CD4-positive, alpha-beta memory T cell (primary cell): ENCODE measurements around the gene INPP5A. TPM values are rescaled to one million over a fixed set of nuclear protein-coding genes. Genes with fewer than 3 reads are reported as not detected.
A peak's percentile ranks its signal among the peaks of the same experiment; 100 is the strongest.

Experiments used
- CTCF ChIA-PET: fragments of 350-600 bp; sonication (Branson Sonifier 250); formaldehyde crosslinking; loops from one replicate; lab custom pipeline; 2021; ENCODE audit warnings: inconsistent platforms; ENCODE audit not compliant: partially characterized antibody; lab: Charles Lee
- POLR2A ChIA-PET: fragments of 350-600 bp; sonication (Branson Sonifier 250); formaldehyde crosslinking; loops from one replicate; lab custom pipeline; 2021; ENCODE audit not compliant: partially characterized antibody; lab: Charles Lee
- DNase-seq, 5 donors: peaks; one replicate each; pipeline versions ENCODE4 v3.0.0 to v3.0.0-alpha.2; 2020 to 2022; ENCODE audit warnings: mixed read lengths in 1 of 5
- H3K27ac ChIP-seq: one replicate; pipeline ENCODE4 v1.7.0; 2013; ENCODE audit warnings: low read depth, low read length
- H3K27me3 ChIP-seq: 2 replicates; pipeline ENCODE4 v1.7.0; 2013; ENCODE audit warnings: mild to moderate bottlenecking, low read length, moderate library complexity; ENCODE audit not compliant: insufficient read depth
- H3K36me3 ChIP-seq: 2 replicates; pipeline ENCODE4 v1.7.0; 2013; ENCODE audit warnings: mild to moderate bottlenecking, low read length, moderate library complexity; ENCODE audit not compliant: insufficient read depth
- H3K4me1 ChIP-seq: 2 replicates; pipeline ENCODE4 v1.7.0; 2013; ENCODE audit warnings: mild to moderate bottlenecking, low read length, moderate library complexity; ENCODE audit not compliant: insufficient read depth
- H3K4me3 ChIP-seq, 2 donors: one replicate each; pipeline ENCODE4 v1.7.0; 2013; ENCODE audit warnings: low read length in 2 of 2, mild to moderate bottlenecking in 1 of 2
- H3K9me3 ChIP-seq, 2 donors: one replicate each; pipeline ENCODE4 v1.7.0; 2013; ENCODE audit warnings: low read length in 2 of 2, control low read depth in 1 of 2; ENCODE audit not compliant: control insufficient read depth in 1 of 2
- H3K27ac Mint-ChIP-seq, 7 donors: one replicate each; pipeline ENCODE4 v1.8.0; 2020 to 2021; ENCODE audit warnings: mixed read lengths in 7 of 7, mild to moderate bottlenecking in 6 of 7, inconsistent platforms in 3 of 7, moderate library complexity in 3 of 7
- H3K27me3 Mint-ChIP-seq, 2 donors: one replicate each; pipeline ENCODE4 v1.8.0; 2020 to 2021; ENCODE audit warnings: mixed read lengths in 2 of 2
- H3K36me3 Mint-ChIP-seq, 2 donors: one replicate each; pipeline ENCODE4 v1.8.0; 2020 to 2021; ENCODE audit warnings: mixed read lengths in 2 of 2, inconsistent platforms in 1 of 2, mild to moderate bottlenecking in 1 of 2
- H3K4me1 Mint-ChIP-seq, 4 donors: one replicate each; pipeline ENCODE4 v1.8.0; 2020 to 2021; ENCODE audit warnings: mixed read lengths in 4 of 4, mild to moderate bottlenecking in 1 of 4
- H3K4me3 Mint-ChIP-seq, 8 donors: one replicate each; pipeline ENCODE4 v1.8.0; 2020 to 2021; ENCODE audit warnings: mixed read lengths in 8 of 8, mild to moderate bottlenecking in 7 of 8, moderate library complexity in 6 of 8, inconsistent platforms in 3 of 8
- H3K9me3 Mint-ChIP-seq, 8 donors: one replicate each; pipeline ENCODE4 v1.8.0; 2020 to 2021; ENCODE audit warnings: mixed read lengths in 8 of 8, mild to moderate bottlenecking in 5 of 8, inconsistent platforms in 3 of 8, moderate library complexity in 1 of 8
- intact Hi-C: fragments of 100-400 bp; cut with micrococcal nuclease; formaldehyde crosslinking; loops from one replicate; pipeline ENCODE4 v1.15.1; 2023
- polyA plus RNA-seq, 2 donors: library from polyadenylated mRNA; unstranded; fragments of 300-500 nt; fragmentation: Illumina TruSeq; gene quantifications; one replicate each; pipeline ENCODE4 v1.2.3, GENCODE V29; 2021
- total RNA-seq, 2 experiments: library from RNA; stranded (reverse); gene quantifications; one replicate each; pipeline ENCODE4 v1.2.3, GENCODE V29; 2021

INPP5A gene
- total and polyA plus RNA-seq, 4 experiments from 2014 or later: 0.61 to 19.3 (median 10.8) TPM

GRCh38 chr10:132690401-132690800 lies 152.8 kb downstream of the INPP5A start:
- Histone ChIP-seq H3K36me3 (peaks cover 7% of the 10 kb centered on the region), H3K27me3 (no peaks in the 10 kb centered on the region), H3K4me1 (no peaks in the 10 kb centered on the region), H3K9me3 (no peaks in the 10 kb centered on the region), H3K27ac (no peak overlapping the region), H3K4me3 (no peak overlapping the region)
- H3K27ac Mint-ChIP-seq: no peak overlapping the region
- H3K9me3 Mint-ChIP-seq: peaks cover 0 to 17% (median 9%) of the 10 kb centered on the region in 8 donors
- peaks cover 2 to 12% (median 5%) of the 10 kb centered on the region in 4 donors for H3K4me1 Mint-ChIP-seq
- peaks cover 8 to 55% of the 10 kb centered on the region in 2 donors for H3K36me3 Mint-ChIP-seq
- intact Hi-C loops: no loop called here
- no peaks in the 10 kb centered on the region for H3K27me3 Mint-ChIP-seq
- ChIA-PET POLR2A (no interaction called here), CTCF (no interaction called here)
- DNase-seq: no peak
- no peak overlapping the region for H3K4me3 Mint-ChIP-seq

GRCh38 chr10:132690821-132691610 lies 153.4 kb downstream of the INPP5A start:
- Histone ChIP-seq H3K9me3 (no peaks in the 10 kb centered on the region), H3K4me1 (no peaks in the 10 kb centered on the region), H3K27me3 (no peaks in the 10 kb centered on the region), H3K27ac (no peak overlapping the region), H3K36me3 (peaks cover 7% of the 10 kb centered on the region), H3K4me3 (no peak overlapping the region)
- POLR2A ChIA-PET: no interaction called here
- Mint-ChIP-seq H3K27me3 (no peaks in the 10 kb centered on the region), H3K36me3 (peaks cover 12 to 59% of the 10 kb centered on the region in 2 donors), H3K4me1 (peaks cover 2 to 12% (median 5%) of the 10 kb centered on the region in 4 donors), H3K27ac (no peak overlapping the region), H3K9me3 (peaks cover 0 to 17% (median 9%) of the 10 kb centered on the region in 8 donors), H3K4me3 (no peak overlapping the region)
- intact Hi-C loops: no loop called here
- no peak for DNase-seq
- CTCF ChIA-PET: no interaction called here

GRCh38 chr10:132691711-132692153 lies 154.1 kb downstream of the INPP5A start:
- Mint-ChIP-seq H3K4me1 (peaks cover 2 to 12% (median 5%) of the 10 kb centered on the region in 4 donors), H3K9me3 (peaks cover 0 to 17% (median 9%) of the 10 kb centered on the region in 8 donors), H3K27me3 (no peaks in the 10 kb centered on the region), H3K36me3 (peaks cover 12 to 59% of the 10 kb centered on the region in 2 donors), H3K27ac (peak overlapping the region in 1 of 7 donors; percentile 71), H3K4me3 (no peak overlapping the region)
- ChIA-PET POLR2A (no interaction called here), CTCF (no interaction called here)
- Histone ChIP-seq H3K4me1 (no peaks in the 10 kb centered on the region), H3K27ac (no peak overlapping the region), H3K9me3 (no peaks in the 10 kb centered on the region), H3K36me3 (peaks cover 7% of the 10 kb centered on the region), H3K27me3 (no peaks in the 10 kb centered on the region), H3K4me3 (no peak overlapping the region)
- no peak for DNase-seq
- intact Hi-C loops: no loop called here

- no peak overlapping the region for H3K27ac ChIP-seq
- Mint-ChIP-seq H3K9me3 (peaks cover 0 to 17% (median 9%) of the 10 kb centered on the region in 8 donors), H3K4me1 (peaks cover 2 to 12% (median 5%) of the 10 kb centered on the region in 4 donors), H3K27me3 (no peaks in the 10 kb centered on the region), H3K4me3 (no peak overlapping the region), H3K36me3 (peaks cover 14 to 63% of the 10 kb centered on the region in 2 donors), H3K27ac (peak overlapping the region in 1 of 7 donors; percentile 19)
- no peak overlapping the region for H3K4me3 ChIP-seq
- no peaks in the 10 kb centered on the region for H3K9me3 ChIP-seq
- H3K27me3 ChIP-seq: no peaks in the 10 kb centered on the region
- H3K4me1 ChIP-seq: no peaks in the 10 kb centered on the region
- DNase-seq: no peak
- H3K36me3 ChIP-seq: peaks cover 7% of the 10 kb centered on the region
- CTCF ChIA-PET: no interaction called here
- intact Hi-C loops: no loop called here
- POLR2A ChIA-PET: no interaction called here
Observed at GRCh38 chr10:132692311-132692710, 154.7 kb downstream of the INPP5A start.

DNA sequence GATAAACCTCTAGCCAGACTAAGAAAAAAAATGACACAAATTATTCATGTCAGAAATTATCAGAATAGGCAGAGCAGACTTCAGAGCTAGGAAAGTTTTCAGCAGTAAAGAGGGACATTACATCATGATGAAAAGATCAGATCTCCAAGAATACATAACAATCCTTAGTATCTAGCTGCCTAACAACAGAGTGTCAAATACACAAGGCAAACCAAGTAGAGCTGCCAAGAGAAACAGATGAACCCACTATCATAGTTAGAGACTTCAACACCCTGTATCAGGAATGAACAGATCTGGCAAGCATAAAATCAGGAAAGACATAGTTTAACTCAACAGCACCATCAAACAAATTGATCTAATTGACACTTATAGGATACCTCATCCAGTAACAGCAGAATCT lies 156.1 kb downstream of the INPP5A start:
- Mint-ChIP-seq H3K27ac (no peak overlapping the region), H3K9me3 (peaks cover 0 to 17% (median 9%) of the 10 kb centered on the region in 8 donors), H3K4me3 (no peak overlapping the region), H3K27me3 (no peaks in the 10 kb centered on the region), H3K4me1 (peaks cover 0 to 8% (median 3%) of the 10 kb centered on the region in 4 donors), H3K36me3 (peaks cover 25 to 69% of the 10 kb centered on the region in 2 donors)
- H3K4me3 ChIP-seq: no peak overlapping the region
- H3K27ac ChIP-seq: no peak overlapping the region
- peaks cover 7% of the 10 kb centered on the region for H3K36me3 ChIP-seq
- CTCF ChIA-PET: no interaction called here
- H3K9me3 ChIP-seq: no peaks in the 10 kb centered on the region
- H3K27me3 ChIP-seq: no peaks in the 10 kb centered on the region
- DNase-seq: no peak
- no peaks in the 10 kb centered on the region for H3K4me1 ChIP-seq
- POLR2A ChIA-PET: no interaction called here
- intact Hi-C loops: no loop called here

DNA sequence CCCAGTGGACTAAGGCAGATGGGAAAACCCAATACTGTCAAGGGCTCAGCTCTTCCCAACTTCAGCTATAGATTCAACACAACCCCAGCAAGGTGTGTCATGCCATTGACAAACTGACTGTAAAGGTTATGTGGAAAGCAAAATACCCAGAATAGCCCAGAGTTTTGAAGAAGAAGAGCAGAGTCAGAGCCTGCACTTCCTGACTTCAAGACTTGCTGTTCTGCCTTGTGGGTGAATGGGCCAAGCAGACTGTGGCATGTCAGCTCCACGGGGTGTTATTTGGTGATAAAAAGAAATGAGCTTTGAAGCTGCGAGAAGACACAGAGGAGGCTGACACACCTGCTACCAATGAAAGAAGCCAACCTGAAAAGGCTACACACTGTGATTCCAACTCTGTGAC lies 158.6 kb downstream of the INPP5A start:
- H3K27ac ChIP-seq: no peak overlapping the region
- ChIA-PET CTCF (no interaction called here), POLR2A (no interaction called here)
- no peaks in the 10 kb centered on the region for H3K36me3 ChIP-seq
- intact Hi-C loops: no loop called here
- H3K27me3 ChIP-seq: no peaks in the 10 kb centered on the region
- no peaks in the 10 kb centered on the region for H3K9me3 ChIP-seq
- H3K4me3 ChIP-seq: no peak overlapping the region
- Mint-ChIP-seq H3K4me3 (no peak overlapping the region), H3K4me1 (peaks cover 0 to 6% (median 3%) of the 10 kb centered on the region in 4 donors), H3K9me3 (peaks cover 0 to 17% (median 9%) of the 10 kb centered on the region in 8 donors), H3K27me3 (no peaks in the 10 kb centered on the region), H3K36me3 (peaks cover 30 to 57% of the 10 kb centered on the region in 2 donors), H3K27ac (no peak overlapping the region)
- DNase-seq: no peak
- no peaks in the 10 kb centered on the region for H3K4me1 ChIP-seq

GRCh38 chr10:132696728-132697577 lies 159.4 kb downstream of the INPP5A start:
- H3K4me3 ChIP-seq: no peak overlapping the region
- H3K36me3 Mint-ChIP-seq: peaks cover 27 to 49% of the 10 kb centered on the region in 2 donors
- peaks cover 0 to 4% (median under 1%) of the 10 kb centered on the region in 4 donors for H3K4me1 Mint-ChIP-seq
- no peaks in the 10 kb centered on the region for H3K4me1 ChIP-seq
- H3K27me3 ChIP-seq: no peaks in the 10 kb centered on the region
- intact Hi-C loops: no loop called here
- H3K9me3 Mint-ChIP-seq: peaks cover 0 to 17% (median 8%) of the 10 kb centered on the region in 8 donors
- DNase-seq: no peak
- ChIA-PET CTCF (no interaction called here), POLR2A (no interaction called here)
- peak overlapping the region in 2 of 7 donors; percentile 41 to 43 for H3K27ac Mint-ChIP-seq
- H3K27ac ChIP-seq: no peak overlapping the region
- H3K9me3 ChIP-seq: no peaks in the 10 kb centered on the region
- H3K36me3 ChIP-seq: no peaks in the 10 kb centered on the region
- no peak overlapping the region for H3K4me3 Mint-ChIP-seq
- H3K27me3 Mint-ChIP-seq: no peaks in the 10 kb centered on the region
